Measurements from ENCODE around the gene RPS6KA4.

RPS6KA4 gene

DNA sequence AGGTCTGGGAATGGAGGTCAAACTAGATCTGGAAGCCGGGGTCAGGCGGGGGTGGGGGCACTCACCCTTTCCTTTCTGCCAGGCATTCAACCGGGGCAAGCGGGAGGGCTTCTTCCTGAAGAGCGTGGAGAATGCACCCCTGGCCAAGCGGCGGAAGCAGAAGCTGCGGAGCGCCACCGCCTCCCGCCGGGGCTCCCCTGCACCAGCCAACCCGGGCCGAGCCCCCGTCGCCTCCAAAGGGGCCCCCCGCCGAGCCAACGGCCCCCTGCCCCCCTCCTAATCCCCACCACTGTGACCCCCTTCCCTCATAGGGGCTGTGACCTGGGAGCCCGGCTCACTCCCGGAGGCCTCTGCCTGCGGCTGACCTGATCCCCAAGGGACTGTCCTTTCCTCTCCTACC lies 12.2 kb downstream of the RPS6KA4 start:
- Histone ChIP-seq H4K20me1 (ENCODE audit: insufficient read depth, low read length) (no peaks in the 10 kb centered on the region), H3K4me1 (ENCODE audit: insufficient read depth, low read length) (no peaks in the 10 kb centered on the region), H3K36me3 (ENCODE audit: insufficient read depth, low read length) (peaks cover 32% of the 10 kb centered on the region), H3K27ac (ENCODE audit: low read length) (no peak overlapping the region), H3K9ac (ENCODE audit: low read depth, low read length) (no peak overlapping the region), H3K79me2 (ENCODE audit: insufficient read depth, low read length) (no peaks in the 10 kb centered on the region), H3K4me3 (ENCODE audit: low read depth in 1 of 2, low read length in 2 of 2) (no peak overlapping the region), H3K9me3 (ENCODE audit: insufficient read depth, low read length, severe bottlenecking) (no peaks in the 10 kb centered on the region), H3K4me2 (ENCODE audit: insufficient read depth, low read length) (no peak overlapping the region), H3K27me3 (ENCODE audit: insufficient read depth, low read length, poor library complexity) (no peaks in the 10 kb centered on the region), H2AFZ (ENCODE audit: low read depth, low read length) (no peak overlapping the region)
- ATAC-seq (ENCODE audit: insufficient read depth, low read depth) (no peak), DNase-seq (no peak)
- no peak for TF ChIP-seq EZH2 (IDR thresholded peaks at IDR 0.05; ENCODE audit: borderline replicate concordance, low read depth, low read length, severe bottlenecking)
- TF ChIP-seq, protein P1, sequence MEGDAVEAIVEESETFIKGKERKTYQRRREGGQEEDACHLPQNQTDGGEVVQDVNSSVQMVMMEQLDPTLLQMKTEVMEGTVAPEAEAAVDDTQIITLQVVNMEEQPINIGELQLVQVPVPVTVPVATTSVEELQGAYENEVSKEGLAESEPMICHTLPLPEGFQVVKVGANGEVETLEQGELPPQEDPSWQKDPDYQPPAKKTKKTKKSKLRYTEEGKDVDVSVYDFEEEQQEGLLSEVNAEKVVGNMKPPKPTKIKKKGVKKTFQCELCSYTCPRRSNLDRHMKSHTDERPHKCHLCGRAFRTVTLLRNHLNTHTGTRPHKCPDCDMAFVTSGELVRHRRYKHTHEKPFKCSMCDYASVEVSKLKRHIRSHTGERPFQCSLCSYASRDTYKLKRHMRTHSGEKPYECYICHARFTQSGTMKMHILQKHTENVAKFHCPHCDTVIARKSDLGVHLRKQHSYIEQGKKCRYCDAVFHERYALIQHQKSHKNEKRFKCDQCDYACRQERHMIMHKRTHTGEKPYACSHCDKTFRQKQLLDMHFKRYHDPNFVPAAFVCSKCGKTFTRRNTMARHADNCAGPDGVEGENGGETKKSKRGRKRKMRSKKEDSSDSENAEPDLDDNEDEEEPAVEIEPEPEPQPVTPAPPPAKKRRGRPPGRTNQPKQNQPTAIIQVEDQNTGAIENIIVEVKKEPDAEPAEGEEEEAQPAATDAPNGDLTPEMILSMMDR (IDR thresholded peaks at IDR 0.05; ENCODE audit: borderline replicate concordance, extremely low read depth, low read length, poor library complexity, severe bottlenecking) = no peak

DNA sequence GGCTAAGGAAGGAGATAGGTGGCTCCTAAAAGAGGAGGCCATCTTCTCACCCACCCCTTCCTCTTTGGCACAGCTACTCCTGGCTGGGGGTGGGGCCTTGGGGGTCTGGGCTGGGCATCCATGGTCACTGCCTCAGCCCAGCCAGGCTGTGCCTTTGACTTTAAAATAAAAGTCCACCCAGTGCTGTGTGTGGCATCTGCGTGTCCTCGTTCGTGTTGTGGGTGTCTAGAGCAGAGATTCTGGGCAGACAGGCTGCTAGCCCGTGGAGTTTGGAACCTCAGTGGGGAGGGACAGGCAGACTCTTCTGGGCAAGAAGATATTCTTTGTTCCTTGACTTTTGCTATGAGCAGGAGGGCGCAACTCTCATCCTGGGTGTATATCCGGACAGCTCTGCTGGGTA lies 13.1 kb downstream of the RPS6KA4 start:
- Histone ChIP-seq H2AFZ (ENCODE audit: low read depth, low read length) (no peak overlapping the region), H3K36me3 (ENCODE audit: insufficient read depth, low read length) (peaks cover 26% of the 10 kb centered on the region), H3K4me2 (ENCODE audit: insufficient read depth, low read length) (no peak overlapping the region), H3K4me3 (ENCODE audit: low read depth in 1 of 2, low read length in 2 of 2) (no peak overlapping the region), H3K27me3 (ENCODE audit: insufficient read depth, low read length, poor library complexity) (no peaks in the 10 kb centered on the region), H3K27ac (ENCODE audit: low read length) (no peak overlapping the region), H3K9ac (ENCODE audit: low read depth, low read length) (no peak overlapping the region), H4K20me1 (ENCODE audit: insufficient read depth, low read length) (no peaks in the 10 kb centered on the region), H3K79me2 (ENCODE audit: insufficient read depth, low read length) (no peaks in the 10 kb centered on the region), H3K9me3 (ENCODE audit: insufficient read depth, low read length, severe bottlenecking) (no peaks in the 10 kb centered on the region), H3K4me1 (ENCODE audit: insufficient read depth, low read length) (no peaks in the 10 kb centered on the region)
- ATAC-seq (ENCODE audit: insufficient read depth, low read depth) (no peak), DNase-seq (no peak)
- TF ChIP-seq EZH2 (IDR thresholded peaks at IDR 0.05; ENCODE audit: borderline replicate concordance, low read depth, low read length, severe bottlenecking) = no peak
- TF ChIP-seq, protein P1 (IDR thresholded peaks at IDR 0.05; ENCODE audit: borderline replicate concordance, extremely low read depth, low read length, poor library complexity, severe bottlenecking) = no peak

DNA sequence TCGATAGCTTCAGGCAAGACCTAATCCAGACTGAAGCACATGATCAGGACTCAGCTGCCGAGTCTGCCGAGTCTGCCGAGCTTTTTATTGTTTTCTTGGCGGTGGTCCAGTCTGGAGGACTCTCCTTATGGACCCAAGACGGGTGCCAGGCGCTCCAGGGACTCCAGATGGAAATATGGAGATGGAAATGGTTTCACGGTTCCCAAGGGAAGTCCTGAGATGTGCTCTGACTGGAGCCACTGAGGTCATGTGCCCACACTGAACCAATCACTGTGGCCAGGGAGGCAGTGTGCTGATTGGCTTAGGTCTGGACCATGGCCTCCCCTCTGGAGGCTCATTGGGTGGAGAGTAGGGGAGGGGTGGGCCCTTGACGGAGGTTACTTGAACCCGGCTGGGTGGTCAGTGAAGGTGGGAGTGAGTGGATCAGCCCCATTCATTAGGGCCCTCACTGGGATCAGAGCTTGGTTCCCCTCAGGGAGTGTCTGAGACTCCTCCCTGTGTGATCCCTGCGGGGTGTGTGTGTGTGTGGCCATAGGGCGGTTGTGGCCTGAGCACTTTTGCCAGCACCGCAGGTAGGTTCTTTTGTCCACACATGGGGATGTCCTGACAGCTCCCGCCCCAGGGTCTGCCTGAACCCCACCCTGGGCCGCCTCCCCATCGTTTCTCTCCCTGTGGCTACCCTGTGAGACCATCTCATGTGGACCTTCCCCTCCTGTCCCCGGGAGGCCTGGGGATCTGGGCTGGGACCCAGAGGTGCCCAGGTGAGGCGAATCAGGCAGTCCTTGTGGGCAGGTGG lies 14.0 kb downstream of the RPS6KA4 start:
- no peak for TF ChIP-seq EZH2 (IDR thresholded peaks at IDR 0.05; ENCODE audit: borderline replicate concordance, low read depth, low read length, severe bottlenecking)
- TF ChIP-seq, protein P1 (IDR thresholded peaks at IDR 0.05; ENCODE audit: borderline replicate concordance, extremely low read depth, low read length, poor library complexity, severe bottlenecking) = no peak
- no peak overlapping the region for H3K4me3 ChIP-seq (ENCODE audit: low read depth in 1 of 2, low read length in 2 of 2)
- DNase-seq = no peak
- H3K27me3 ChIP-seq (ENCODE audit: insufficient read depth, low read length, poor library complexity) = no peaks in the 10 kb centered on the region
- no peaks in the 10 kb centered on the region for H3K4me1 ChIP-seq (ENCODE audit: insufficient read depth, low read length)
- H4K20me1 ChIP-seq (ENCODE audit: insufficient read depth, low read length) = no peaks in the 10 kb centered on the region
- H3K36me3 ChIP-seq (ENCODE audit: insufficient read depth, low read length) = peaks cover 20% of the 10 kb centered on the region
- no peaks in the 10 kb centered on the region for H3K79me2 ChIP-seq (ENCODE audit: insufficient read depth, low read length)
- ATAC-seq (ENCODE audit: insufficient read depth, low read depth) = peak; percentile 62
- no peak overlapping the region for H2AFZ ChIP-seq (ENCODE audit: low read depth, low read length)
- no peaks in the 10 kb centered on the region for H3K9me3 ChIP-seq (ENCODE audit: insufficient read depth, low read length, severe bottlenecking)
- no peak overlapping the region for H3K9ac ChIP-seq (ENCODE audit: low read depth, low read length)
- no peak overlapping the region for H3K4me2 ChIP-seq (ENCODE audit: insufficient read depth, low read length)
- H3K27ac ChIP-seq (ENCODE audit: low read length) = no peak overlapping the region
